ENCODE measurements around the gene TARS3.

- TF ChIP-seq CTCF (IDR thresholded peaks at IDR 0.05), result no peak
- TF ChIP-seq EZH2phosphoT487 (IDR thresholded peaks at IDR 0.05), result no peak
These were observed 62.1 kb downstream of the TARS3 start for GRCh38 chr15:101662203-101662602.
